ENCODE measurements around the gene IGF1R. TPM values are rescaled to one million over a fixed set of nuclear protein-coding genes. Genes with fewer than 3 reads are reported as not detected.

The IGF1R gene
- total RNA-seq, 1 experiment from 2014 or later = 3.8 TPM

GRCh38 chr15:98866511-98866910, 218.2 kb downstream of the IGF1R start:
- H2AFZ ChIP-seq (ENCODE audit: low read length) = peak overlapping the region; percentile 64; the same call in 1 of the 2 replicates
- intact Hi-C loops (cut with micrococcal nuclease) = no loop called here
- no peak for TF ChIP-seq CTCF (conservative IDR thresholded peaks at IDR 0.05; ENCODE audit: low read depth, low read length)
- TF ChIP-seq EZH2 (IDR thresholded peaks at IDR 0.05; ENCODE audit: low read length, unreplicated experiment) = no peak
- TF ChIP-seq EZH2phosphoT487 (IDR thresholded peaks at IDR 0.05; ENCODE audit: borderline replicate concordance, low read length) = no peak
- H3K9ac ChIP-seq (ENCODE audit: low read length) = peak overlapping the region; percentile 95
- ATAC-seq = no peak
- ChIA-PET CTCF (no interaction called here), POLR2A (ENCODE audit: unreplicated experiment) (no interaction called here)
- H3K9me2 ChIP-seq (replicated peaks; ENCODE audit: low read length) = no peaks in the 10 kb centered on the region
- no peaks in the 10 kb centered on the region for H3K27me3 ChIP-seq (ENCODE audit: low read length)
- H3K9me3 ChIP-seq (ENCODE audit: low read length) = no peaks in the 10 kb centered on the region
- H3K36me3 ChIP-seq (ENCODE audit: low read depth, low read length) = no peaks in the 10 kb centered on the region
- no peaks in the 10 kb centered on the region for H3F3A ChIP-seq (ENCODE audit: low read length, unreplicated experiment)
- 0 out of 2 replicates have a peak, but pooled peaks cover 6% of the 10 kb centered on the region for H3K79me2 ChIP-seq (ENCODE audit: low read length)
- peak overlapping the region; percentile 63 for H3K4me3 ChIP-seq (ENCODE audit: low read length)
- DNase-seq = no peak
- no peaks in the 10 kb centered on the region for H4K20me1 ChIP-seq (ENCODE audit: low read length)
- H3K4me2 ChIP-seq (ENCODE audit: low read length) = peak overlapping the region; percentile 89
- BruUV-seq (replicated peaks) = no TSS peak
- H3K27ac ChIP-seq (ENCODE audit: low read length) = peak overlapping the region; percentile 96
- H3K4me1 ChIP-seq (ENCODE audit: insufficient read depth, low read length) = peaks cover 9% of the 10 kb centered on the region

- H3K27ac ChIP-seq (ENCODE audit: low read length) = no peak overlapping the region
- H3K4me2 ChIP-seq (ENCODE audit: low read length) = no peak overlapping the region
- H3K4me3 ChIP-seq (ENCODE audit: low read length) = no peak overlapping the region
- peaks cover 28% of the 10 kb centered on the region for H3K4me1 ChIP-seq (ENCODE audit: insufficient read depth, low read length)
- no peaks in the 10 kb centered on the region for H3K27me3 ChIP-seq (ENCODE audit: low read length)
- no peaks in the 10 kb centered on the region for H3K9me2 ChIP-seq (replicated peaks; ENCODE audit: low read length)
- CTCF ChIA-PET = no interaction called here
- H3K9me3 ChIP-seq (ENCODE audit: low read length) = no peaks in the 10 kb centered on the region
- no peak for DNase-seq
- no peak for ATAC-seq
- TF ChIP-seq EZH2phosphoT487 (IDR thresholded peaks at IDR 0.05; ENCODE audit: borderline replicate concordance, low read length) (no peak), CTCF (conservative IDR thresholded peaks at IDR 0.05; ENCODE audit: low read depth, low read length) (no peak), EZH2 (IDR thresholded peaks at IDR 0.05; ENCODE audit: low read length, unreplicated experiment) (no peak)
- H3K36me3 ChIP-seq (ENCODE audit: low read depth, low read length) = no peaks in the 10 kb centered on the region
- H3K9ac ChIP-seq (ENCODE audit: low read length) = no peak overlapping the region
- intact Hi-C loops (cut with micrococcal nuclease) = no loop called here
- H2AFZ ChIP-seq (ENCODE audit: low read length) = no peak overlapping the region
- POLR2A ChIA-PET (ENCODE audit: unreplicated experiment) = no interaction called here
- H3F3A ChIP-seq (ENCODE audit: low read length, unreplicated experiment) = peaks cover 7% of the 10 kb centered on the region
- H4K20me1 ChIP-seq (ENCODE audit: low read length) = no peaks in the 10 kb centered on the region
- BruUV-seq (replicated peaks) = no TSS peak
- 0 out of 2 replicates have a peak, but pooled peaks cover 6% of the 10 kb centered on the region for H3K79me2 ChIP-seq (ENCODE audit: low read length)
These were observed 220.2 kb downstream of the IGF1R start for GRCh38 chr15:98868564-98868963.

GRCh38 chr15:98870788-98871187, 222.4 kb downstream of the IGF1R start:
- no peaks in the 10 kb centered on the region for H3K36me3 ChIP-seq (ENCODE audit: low read depth, low read length)
- no peak overlapping the region for H2AFZ ChIP-seq (ENCODE audit: low read length)
- POLR2A ChIA-PET (ENCODE audit: unreplicated experiment) = no interaction called here
- peaks cover 9% of the 10 kb centered on the region for H3F3A ChIP-seq (ENCODE audit: low read length, unreplicated experiment)
- DNase-seq (no peak), ATAC-seq (no peak)
- no peak overlapping the region for H3K27ac ChIP-seq (ENCODE audit: low read length)
- peaks cover 39% of the 10 kb centered on the region for H3K4me1 ChIP-seq (ENCODE audit: insufficient read depth, low read length)
- H3K9me2 ChIP-seq (replicated peaks; ENCODE audit: low read length) = no peaks in the 10 kb centered on the region
- no peak overlapping the region for H3K4me3 ChIP-seq (ENCODE audit: low read length)
- H3K9ac ChIP-seq (ENCODE audit: low read length) = no peak overlapping the region
- H4K20me1 ChIP-seq (ENCODE audit: low read length) = no peaks in the 10 kb centered on the region
- no peak overlapping the region for H3K4me2 ChIP-seq (ENCODE audit: low read length)
- no peaks in the 10 kb centered on the region for H3K9me3 ChIP-seq (ENCODE audit: low read length)
- BruUV-seq (replicated peaks) = no TSS peak
- no peak for TF ChIP-seq EZH2phosphoT487 (IDR thresholded peaks at IDR 0.05; ENCODE audit: borderline replicate concordance, low read length)
- CTCF ChIA-PET = no interaction called here
- intact Hi-C loops (cut with micrococcal nuclease) = no loop called here
- no peaks in the 10 kb centered on the region for H3K27me3 ChIP-seq (ENCODE audit: low read length)
- peaks cover 22% of the 10 kb centered on the region for H3K79me2 ChIP-seq (ENCODE audit: low read length)
